PC-3 (cell line): ENCODE results near the gene ABAT. TPM values are rescaled to one million over a fixed set of nuclear protein-coding genes. Genes with fewer than 3 reads are reported as not detected.

Experiments used
- ATAC-seq: fragments of 200-7000 bp; cut with Tn5 transposase; 2 replicates; pipeline ENCODE4 v1.9.1; 2020; ENCODE audit warnings: mild to moderate bottlenecking, moderate library complexity
- BruUV-seq: library from RNA; stranded (reverse); fragments of 400-500 nt; replicated peaks from 2 replicates; lab custom pipeline; 2021; lab: Mats Ljungman, UMichigan
- CTCF ChIA-PET: fragments of 300-600 bp; sonication (Branson Sonifier 250); formaldehyde crosslinking; loops from one replicate; lab custom pipeline; 2022; ENCODE audit warnings: antibody characterized with exemption; lab: Charles Lee
- POLR2A ChIA-PET: fragments of 300-600 bp; sonication (Branson Sonifier 250); formaldehyde crosslinking; loops from one replicate; lab custom pipeline; 2022; ENCODE audit warnings: antibody characterized with exemption; ENCODE audit not compliant: unreplicated experiment; lab: Charles Lee
- DNase-seq: peaks from one replicate; pipeline ENCODE4 v3.0.0-alpha.2; 2015
- H2AFZ ChIP-seq: fragments of 300-600 bp; sonication (generic); 2 replicates; pipeline ENCODE4 v1.6.0; 2016; ENCODE audit warnings: antibody characterized with exemption, low read length
- H3F3A ChIP-seq: fragments of 300-600 bp; sonication (generic); one replicate; pipeline ENCODE4 v1.6.0; 2017; ENCODE audit warnings: antibody characterized with exemption, low read length, control low read depth, mild to moderate bottlenecking; ENCODE audit not compliant: unreplicated experiment
- H3K27ac ChIP-seq: fragments of 300-600 bp; sonication (generic); 2 replicates; pipeline ENCODE4 v1.5.1; 2016; ENCODE audit warnings: mild to moderate bottlenecking, low read length
- H3K27me3 ChIP-seq: fragments of 300-600 bp; sonication (generic); 2 replicates; pipeline ENCODE4 v1.6.1; 2016; ENCODE audit warnings: low read length, mixed read lengths
- H3K36me3 ChIP-seq: fragments of 300-600 bp; sonication (generic); 2 replicates; pipeline ENCODE4 v1.6.1; 2016; ENCODE audit warnings: low read depth, mixed run types, low read length, mixed read lengths
- H3K4me1 ChIP-seq: fragments of 300-600 bp; sonication (generic); 2 replicates; pipeline ENCODE4 v1.5.1; 2016; ENCODE audit warnings: low read length; ENCODE audit not compliant: insufficient read depth
- H3K4me2 ChIP-seq: fragments of 300-600 bp; sonication (generic); 2 replicates; pipeline ENCODE4 v1.6.0; 2016; ENCODE audit warnings: low read length
- H3K4me3 ChIP-seq: fragments of 300-600 bp; sonication (generic); 2 replicates; pipeline ENCODE4 v1.5.1; 2016; ENCODE audit warnings: mild to moderate bottlenecking, low read length, mixed read lengths
- H3K79me2 ChIP-seq: fragments of 300-600 bp; sonication (generic); 2 replicates; pipeline ENCODE4 v1.6.1; 2017; ENCODE audit warnings: low read length, mixed read lengths
- H3K9ac ChIP-seq: fragments of 300-600 bp; sonication (generic); 2 replicates; pipeline ENCODE4 v1.6.0; 2016; ENCODE audit warnings: mild to moderate bottlenecking, low read length
- H3K9me2 ChIP-seq: fragments of 300-600 bp; sonication (generic); replicated peaks from 2 replicates; pipeline ENCODE4 v1.6.1; 2016; ENCODE audit warnings: mixed run types, low read length, mixed read lengths
- H3K9me3 ChIP-seq: fragments of 300-600 bp; sonication (generic); 2 replicates; pipeline ENCODE4 v1.6.1; 2016; ENCODE audit warnings: low read length, mixed read lengths
- H4K20me1 ChIP-seq: fragments of 300-600 bp; sonication (generic); 2 replicates; pipeline ENCODE4 v1.6.1; 2016; ENCODE audit warnings: low read length, mixed read lengths
- EZH2 ChIP-seq: fragments of 300-600 bp; sonication (generic); IDR thresholded peaks from one replicate; pipeline ENCODE4 v1.6.1; 2017; ENCODE audit warnings: antibody characterized with exemption, mild to moderate bottlenecking, low read length; ENCODE audit not compliant: unreplicated experiment
- EZH2phosphoT487 ChIP-seq: fragments of 300-600 bp; sonication (generic); IDR thresholded peaks from 2 replicates; pipeline ENCODE4 v1.6.1; 2018; ENCODE audit warnings: mild to moderate bottlenecking, antibody characterized with exemption, low read length, borderline replicate concordance
- intact Hi-C: fragments of 100-400 bp; cut with micrococcal nuclease; formaldehyde crosslinking; loops from 2 replicates; pipeline ENCODE4 v1.9.0; 2023
- total RNA-seq: library from RNA; depleted of rRNA; stranded (reverse); fragments of >200 nt; gene quantifications from 2 replicates; pipeline ENCODE4 v1.2.3, GENCODE V29; 2014
- TF ChIP-seq, protein P1 (sequence below): fragments of 300-600 bp; sonication (generic); conservative IDR thresholded peaks from 2 replicates; pipeline ENCODE4 v1.5.1; 2017; ENCODE audit warnings: antibody characterized with exemption, low read depth, mild to moderate bottlenecking, low read length

ABAT gene
- total RNA-seq, 1 experiment from 2014 or later = 0.95 TPM

DNA sequence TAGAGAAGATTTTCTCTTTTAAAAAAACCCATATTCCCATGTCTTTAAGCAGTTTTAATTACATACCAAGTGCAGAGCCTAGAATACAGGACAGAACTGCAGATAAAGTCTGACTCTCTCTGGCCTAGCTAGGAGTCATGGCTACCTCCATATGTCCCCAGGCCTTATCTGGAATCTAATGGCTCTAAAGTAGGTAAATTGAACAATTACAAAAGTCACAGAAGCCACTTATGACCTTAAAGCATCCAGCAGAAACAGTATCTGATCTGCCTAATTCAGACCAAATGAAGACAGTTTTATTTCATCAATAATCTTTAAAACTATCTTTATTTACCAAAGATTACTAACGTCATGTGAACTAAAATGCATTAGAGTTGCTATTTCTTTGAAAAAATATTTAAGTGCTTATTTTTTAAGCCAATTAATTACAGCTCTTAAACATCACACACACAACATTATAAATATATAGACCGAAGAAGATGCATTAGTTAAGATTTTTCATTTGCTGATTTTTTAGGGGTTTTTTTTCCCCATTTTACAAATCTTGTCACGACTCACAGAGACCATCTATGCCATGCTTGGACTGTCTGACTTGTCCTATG is 152.0 kb downstream of the ABAT start:
- POLR2A ChIA-PET = no interaction called here
- DNase-seq = no peak
- H3K27me3 ChIP-seq = no peaks in the 10 kb centered on the region
- no peaks in the 10 kb centered on the region for H3K79me2 ChIP-seq
- no peaks in the 10 kb centered on the region for H3K9me3 ChIP-seq
- no peak for ATAC-seq
- H3K4me2 ChIP-seq = no peak overlapping the region
- CTCF ChIA-PET = no interaction called here
- H3K4me3 ChIP-seq = no peak overlapping the region
- H4K20me1 ChIP-seq = no peaks in the 10 kb centered on the region
- no peaks in the 10 kb centered on the region for H3K4me1 ChIP-seq
- intact Hi-C loops = no loop called here
- no peak overlapping the region for H2AFZ ChIP-seq
- peaks cover 10% of the 10 kb centered on the region for H3K36me3 ChIP-seq
- no peak overlapping the region for H3K27ac ChIP-seq
- no peaks in the 10 kb centered on the region for H3K9me2 ChIP-seq
- no peak for TF ChIP-seq EZH2phosphoT487
- H3F3A ChIP-seq = no peaks in the 10 kb centered on the region
- no peak overlapping the region for H3K9ac ChIP-seq
- BruUV-seq = no TSS peak

DNA sequence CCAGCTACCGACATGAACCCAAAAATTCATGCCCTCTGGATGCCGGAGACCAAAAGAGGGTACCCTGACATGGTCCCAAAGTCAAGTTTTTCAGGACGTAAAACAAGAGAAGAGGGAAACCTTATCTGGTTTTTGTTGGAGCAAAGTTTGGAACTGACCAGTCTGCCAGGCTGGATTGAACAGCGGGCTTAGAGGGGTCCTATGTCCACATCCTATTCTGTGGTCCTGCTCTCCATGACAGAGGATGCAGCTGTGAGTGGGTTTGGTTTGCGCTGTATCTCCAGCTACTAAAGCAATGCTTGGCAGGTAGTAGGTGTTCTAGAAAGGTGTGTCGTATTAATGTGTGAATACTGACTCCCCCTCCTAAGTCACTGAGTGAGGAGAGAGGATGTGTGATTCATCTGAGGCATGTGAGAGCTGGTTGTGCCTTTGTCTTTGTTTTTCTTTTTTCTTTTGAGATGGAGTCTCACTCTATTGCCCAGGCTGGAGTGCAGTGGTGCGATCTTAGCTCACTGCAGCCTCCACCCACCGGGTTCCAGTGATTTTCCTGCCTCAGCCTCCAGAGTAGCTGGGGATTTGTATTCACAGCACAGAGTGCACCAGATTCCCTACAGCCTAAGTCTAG is 154.2 kb downstream of the ABAT start:
- no peaks in the 10 kb centered on the region for H3K79me2 ChIP-seq
- H3K36me3 ChIP-seq = peaks cover 17% of the 10 kb centered on the region
- ATAC-seq (no peak), DNase-seq (no peak)
- H3K4me3 ChIP-seq = no peak overlapping the region
- H3K9me2 ChIP-seq = no peaks in the 10 kb centered on the region
- no peaks in the 10 kb centered on the region for H3K27me3 ChIP-seq
- H4K20me1 ChIP-seq = no peaks in the 10 kb centered on the region
- intact Hi-C loops = no loop called here
- TF ChIP-seq EZH2 (no peak), EZH2phosphoT487 (no peak)
- TF ChIP-seq, protein P1, sequence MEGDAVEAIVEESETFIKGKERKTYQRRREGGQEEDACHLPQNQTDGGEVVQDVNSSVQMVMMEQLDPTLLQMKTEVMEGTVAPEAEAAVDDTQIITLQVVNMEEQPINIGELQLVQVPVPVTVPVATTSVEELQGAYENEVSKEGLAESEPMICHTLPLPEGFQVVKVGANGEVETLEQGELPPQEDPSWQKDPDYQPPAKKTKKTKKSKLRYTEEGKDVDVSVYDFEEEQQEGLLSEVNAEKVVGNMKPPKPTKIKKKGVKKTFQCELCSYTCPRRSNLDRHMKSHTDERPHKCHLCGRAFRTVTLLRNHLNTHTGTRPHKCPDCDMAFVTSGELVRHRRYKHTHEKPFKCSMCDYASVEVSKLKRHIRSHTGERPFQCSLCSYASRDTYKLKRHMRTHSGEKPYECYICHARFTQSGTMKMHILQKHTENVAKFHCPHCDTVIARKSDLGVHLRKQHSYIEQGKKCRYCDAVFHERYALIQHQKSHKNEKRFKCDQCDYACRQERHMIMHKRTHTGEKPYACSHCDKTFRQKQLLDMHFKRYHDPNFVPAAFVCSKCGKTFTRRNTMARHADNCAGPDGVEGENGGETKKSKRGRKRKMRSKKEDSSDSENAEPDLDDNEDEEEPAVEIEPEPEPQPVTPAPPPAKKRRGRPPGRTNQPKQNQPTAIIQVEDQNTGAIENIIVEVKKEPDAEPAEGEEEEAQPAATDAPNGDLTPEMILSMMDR = no peak
- no peaks in the 10 kb centered on the region for H3K9me3 ChIP-seq
- H3F3A ChIP-seq = no peaks in the 10 kb centered on the region
- ChIA-PET CTCF (no interaction called here), POLR2A (no interaction called here)
- H2AFZ ChIP-seq = no peak overlapping the region
- no peak overlapping the region for H3K27ac ChIP-seq
- H3K4me2 ChIP-seq = no peak overlapping the region
- H3K4me1 ChIP-seq = no peaks in the 10 kb centered on the region
- no TSS peak for BruUV-seq
- H3K9ac ChIP-seq = no peak overlapping the region

DNA sequence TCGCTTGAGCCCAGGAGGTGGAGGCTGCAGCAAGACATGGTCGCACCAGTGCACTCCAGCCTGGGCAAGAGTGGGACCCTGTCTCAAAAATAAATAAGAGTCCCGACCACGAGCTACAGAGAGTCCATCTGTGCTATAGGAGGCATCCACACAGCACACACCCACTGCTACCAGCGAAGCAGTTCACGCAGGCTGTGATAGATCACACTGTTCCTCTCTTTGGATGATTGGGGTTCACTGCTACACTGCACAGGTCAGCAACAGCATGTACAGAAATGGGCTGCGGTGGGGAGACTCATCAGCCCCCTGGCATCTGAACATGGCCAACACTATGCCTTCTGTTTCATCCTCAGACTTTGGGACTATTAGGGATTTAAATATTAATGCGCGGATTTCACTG is 157.0 kb downstream of the ABAT start:
- H3K36me3 ChIP-seq = peaks cover 13% of the 10 kb centered on the region
- no peak overlapping the region for H3K4me3 ChIP-seq
- TF ChIP-seq EZH2phosphoT487 (no peak), EZH2 (no peak)
- TF ChIP-seq, protein P1 = no peak
- no TSS peak for BruUV-seq
- no peak overlapping the region for H3K9ac ChIP-seq
- no peak overlapping the region for H3K27ac ChIP-seq
- intact Hi-C loops = no loop called here
- no peak for ATAC-seq
- H3K4me1 ChIP-seq = no peaks in the 10 kb centered on the region
- POLR2A ChIA-PET = no interaction called here
- no peak for DNase-seq
- no peak overlapping the region for H3K4me2 ChIP-seq
- CTCF ChIA-PET = no interaction called here
- H3K27me3 ChIP-seq = no peaks in the 10 kb centered on the region
- no peaks in the 10 kb centered on the region for H3F3A ChIP-seq
- H3K9me3 ChIP-seq = no peaks in the 10 kb centered on the region
- H4K20me1 ChIP-seq = no peaks in the 10 kb centered on the region
- no peaks in the 10 kb centered on the region for H3K79me2 ChIP-seq
- H3K9me2 ChIP-seq = no peaks in the 10 kb centered on the region
- H2AFZ ChIP-seq = no peak overlapping the region
